ENCODE measurements around the gene USP47.

GRCh38 chr11:11915625-11916024 lies 73.9 kb downstream of the USP47 start:
- TF ChIP-seq EZH2 (IDR thresholded peaks at IDR 0.05; ENCODE audit: insufficient read depth, poor library complexity, severe bottlenecking) (no peak), EZH2phosphoT487 (IDR thresholded peaks at IDR 0.05; ENCODE audit: insufficient read depth, low read depth) (no peak)

Data from GM23248 (cell line).